ENCODE results near the gene LGALS9B.
"Not testable (repeated sequence)": the region's sequence is repeated elsewhere in the genome, so short reads cannot be mapped to it uniquely, and the experiment has no call there.

DNA sequence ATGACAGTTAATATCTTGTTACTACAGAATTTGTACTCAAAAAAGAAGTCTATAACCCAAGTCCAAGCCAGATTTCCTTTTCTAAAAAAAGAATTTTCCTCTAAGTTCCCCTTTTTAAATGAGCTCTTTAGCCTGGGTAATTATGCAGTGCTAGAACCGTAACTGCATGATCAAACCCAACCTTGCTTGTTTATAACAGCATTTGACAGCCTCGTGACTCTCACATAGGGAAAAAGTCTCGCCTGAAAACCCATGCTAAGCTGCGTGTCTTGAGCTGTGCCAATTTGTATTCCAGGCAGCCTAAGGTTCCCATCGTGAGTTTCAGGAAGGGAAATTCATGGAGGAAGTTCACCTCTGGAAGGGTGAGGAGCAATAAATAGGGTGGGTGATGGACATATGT, 44.5 kb downstream of the LGALS9B start:
- TF ChIP-seq, protein P1, sequence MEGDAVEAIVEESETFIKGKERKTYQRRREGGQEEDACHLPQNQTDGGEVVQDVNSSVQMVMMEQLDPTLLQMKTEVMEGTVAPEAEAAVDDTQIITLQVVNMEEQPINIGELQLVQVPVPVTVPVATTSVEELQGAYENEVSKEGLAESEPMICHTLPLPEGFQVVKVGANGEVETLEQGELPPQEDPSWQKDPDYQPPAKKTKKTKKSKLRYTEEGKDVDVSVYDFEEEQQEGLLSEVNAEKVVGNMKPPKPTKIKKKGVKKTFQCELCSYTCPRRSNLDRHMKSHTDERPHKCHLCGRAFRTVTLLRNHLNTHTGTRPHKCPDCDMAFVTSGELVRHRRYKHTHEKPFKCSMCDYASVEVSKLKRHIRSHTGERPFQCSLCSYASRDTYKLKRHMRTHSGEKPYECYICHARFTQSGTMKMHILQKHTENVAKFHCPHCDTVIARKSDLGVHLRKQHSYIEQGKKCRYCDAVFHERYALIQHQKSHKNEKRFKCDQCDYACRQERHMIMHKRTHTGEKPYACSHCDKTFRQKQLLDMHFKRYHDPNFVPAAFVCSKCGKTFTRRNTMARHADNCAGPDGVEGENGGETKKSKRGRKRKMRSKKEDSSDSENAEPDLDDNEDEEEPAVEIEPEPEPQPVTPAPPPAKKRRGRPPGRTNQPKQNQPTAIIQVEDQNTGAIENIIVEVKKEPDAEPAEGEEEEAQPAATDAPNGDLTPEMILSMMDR (IDR thresholded peaks at IDR 0.05): not testable (repeated sequence)
- TF ChIP-seq POLR2A (IDR thresholded peaks at IDR 0.05): not testable (repeated sequence)

Data from body of pancreas (tissue), 4 donors.